GM21825 (cell line): ENCODE measurements around the gene URM1.
"Not testable (repeated sequence)": the region's sequence is repeated elsewhere in the genome, so short reads cannot be mapped to it uniquely, and the experiment has no call there.

ENCODE experiments used
- ATAC-seq: cut with Tn5 transposase; IDR thresholded peaks from one replicate; pipeline ENCODE4 v1.9.1; 2021; ENCODE audit warnings: mild to moderate bottlenecking, moderate library complexity; ENCODE audit not compliant: unreplicated experiment

The URM1 gene

GRCh38 chr9:128406848-128407391 is 35.7 kb downstream of the URM1 start:
- ATAC-seq, result no peak

GRCh38 chr9:128408963-128409431 is 37.8 kb downstream of the URM1 start:
- ATAC-seq, result no peak

- ATAC-seq, result no peak
These were observed 38.3 kb downstream of the URM1 start for GRCh38 chr9:128409450-128409849.

GRCh38 chr9:128409978-128410377 is 38.8 kb downstream of the URM1 start:
- ATAC-seq, result no peak

GRCh38 chr9:128411364-128412119 is 40.4 kb downstream of the URM1 start:
- ATAC-seq, result no peak

GRCh38 chr9:128412120-128412790 is 41.1 kb downstream of the URM1 start:
- ATAC-seq, result no peak

- not testable (repeated sequence) for ATAC-seq
These were observed 42.6 kb downstream of the URM1 start for GRCh38 chr9:128413728-128414127.

GRCh38 chr9:128414461-128414860 is 43.3 kb downstream of the URM1 start:
- ATAC-seq, result no peak

GRCh38 chr9:128415281-128415680 is 44.1 kb downstream of the URM1 start:
- no peak for ATAC-seq

- no peak for ATAC-seq
These were observed 44.8 kb downstream of the URM1 start for GRCh38 chr9:128416014-128416413.

- no peak for ATAC-seq
These were observed 45.4 kb downstream of the URM1 start for GRCh38 chr9:128416432-128417019.

- ATAC-seq, result no peak
These were observed 48.1 kb downstream of the URM1 start for GRCh38 chr9:128419061-128419925.

GRCh38 chr9:128420060-128420650 is 49.0 kb downstream of the URM1 start:
- peak; percentile 70 for ATAC-seq

GRCh38 chr9:128420651-128421481 is 49.7 kb downstream of the URM1 start, which contains the start of gene CERCAM:
Gene CERCAM (plus strand): TSS chr9:128420857. CDS start chr9:128420878, 21 bp downstream.
- peak; percentile 67 for ATAC-seq

GRCh38 chr9:128421482-128421996 is 50.4 kb downstream of the URM1 start:
- no peak for ATAC-seq

GRCh38 chr9:128422022-128422782 is 51.0 kb downstream of the URM1 start:
- not testable (repeated sequence) for ATAC-seq

- no peak for ATAC-seq
These were observed 51.6 kb downstream of the URM1 start for GRCh38 chr9:128422783-128423150.

GRCh38 chr9:128423356-128423755 is 52.2 kb downstream of the URM1 start:
- ATAC-seq, result not testable (repeated sequence)
